ENCODE data around the gene VIPAS39.

Gene VIPAS39

DNA sequence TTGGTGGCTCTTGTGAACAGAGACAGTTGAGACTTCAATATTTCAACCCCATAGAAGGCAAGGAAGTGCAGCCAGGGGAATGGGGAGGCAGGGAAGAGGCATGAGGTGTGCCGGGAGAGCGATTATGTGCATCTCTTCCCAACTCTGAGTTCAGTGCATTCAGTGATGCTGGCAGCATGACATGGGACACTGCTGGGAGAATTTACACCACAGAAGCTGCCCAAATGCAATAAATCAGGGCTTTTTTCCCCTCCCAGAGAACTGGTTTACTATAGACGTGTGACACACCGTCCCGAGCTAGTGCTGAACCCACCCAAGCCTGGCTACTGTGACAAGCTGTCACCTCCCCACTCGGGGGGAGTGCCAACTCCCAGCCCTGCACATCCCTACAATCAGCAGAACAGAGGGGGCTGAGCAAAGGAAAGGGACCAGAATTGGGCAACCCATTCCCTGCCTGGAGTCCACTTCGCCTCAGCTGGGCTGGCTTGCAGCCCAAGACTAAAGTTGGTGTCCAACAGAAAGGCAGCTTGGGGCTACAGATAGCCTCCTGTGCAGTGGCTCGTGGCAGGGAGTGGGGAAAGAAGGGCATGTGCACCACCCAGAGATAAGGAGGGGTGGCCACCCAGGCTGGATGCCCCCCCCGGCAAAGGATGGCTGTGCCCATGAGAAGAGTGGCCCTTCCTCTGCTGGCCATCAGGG is 17.2 kb upstream of the VIPAS39 start:
- Histone ChIP-seq H3K9me3 (ENCODE audit: control insufficient read depth, insufficient read depth, low read depth, low read length) (no peaks in the 10 kb centered on the region), H3K27ac (ENCODE audit: extremely low read depth, low read depth, low read length) (no peak overlapping the region), H3K4me1 (ENCODE audit: control insufficient read depth, insufficient read depth, low read length) (no peaks in the 10 kb centered on the region), H3K36me3 (ENCODE audit: control insufficient read depth in 2 of 2, insufficient read depth in 1 of 2, low read length in 2 of 2) (peaks cover 0 to under 1% of the 10 kb centered on the region in 2 experiments; a peak in 1 of 3 replicates), H3K4me3 (ENCODE audit: low read depth, low read length) (no peak overlapping the region)
- ChIA-PET CTCF (no interaction called here), POLR2A (no interaction called here)
- TF ChIP-seq ZNF768 (tag by site-specific recombination; IDR thresholded peaks at IDR 0.05) (no peak), GFI1B (tag by site-specific recombination; IDR thresholded peaks at IDR 0.05) (no peak), ZNF155 (tag by site-specific recombination; IDR thresholded peaks at IDR 0.05) (no peak), ZNF514 (tag by site-specific recombination; IDR thresholded peaks at IDR 0.05) (no peak), ZNF274 (IDR thresholded peaks at IDR 0.05; ENCODE audit: low read length) (no peak), ZNF274 (tag by site-specific recombination; IDR thresholded peaks at IDR 0.05; ENCODE audit: borderline replicate concordance) (no peak), ZNF777 (tag by site-specific recombination; IDR thresholded peaks at IDR 0.05; ENCODE audit: borderline replicate concordance) (no peak), ZNF670 (tag by site-specific recombination; IDR thresholded peaks at IDR 0.05; ENCODE audit: low read depth) (no peak), ZNF776 (tag by site-specific recombination; IDR thresholded peaks at IDR 0.05; ENCODE audit: borderline replicate concordance) (no peak), ZNF26 (tag by site-specific recombination; IDR thresholded peaks at IDR 0.05) (no peak), ZNF146 (tag by site-specific recombination; IDR thresholded peaks at IDR 0.05) (no peak), ZNF394 (tag by site-specific recombination; IDR thresholded peaks at IDR 0.05; ENCODE audit: borderline replicate concordance) (no peak), ZNF561 (tag by site-specific recombination; IDR thresholded peaks at IDR 0.05; ENCODE audit: borderline replicate concordance) (no peak), ZBTB20 (tag by site-specific recombination; IDR thresholded peaks at IDR 0.05) (no peak)
- TF ChIP-seq, protein P1, sequence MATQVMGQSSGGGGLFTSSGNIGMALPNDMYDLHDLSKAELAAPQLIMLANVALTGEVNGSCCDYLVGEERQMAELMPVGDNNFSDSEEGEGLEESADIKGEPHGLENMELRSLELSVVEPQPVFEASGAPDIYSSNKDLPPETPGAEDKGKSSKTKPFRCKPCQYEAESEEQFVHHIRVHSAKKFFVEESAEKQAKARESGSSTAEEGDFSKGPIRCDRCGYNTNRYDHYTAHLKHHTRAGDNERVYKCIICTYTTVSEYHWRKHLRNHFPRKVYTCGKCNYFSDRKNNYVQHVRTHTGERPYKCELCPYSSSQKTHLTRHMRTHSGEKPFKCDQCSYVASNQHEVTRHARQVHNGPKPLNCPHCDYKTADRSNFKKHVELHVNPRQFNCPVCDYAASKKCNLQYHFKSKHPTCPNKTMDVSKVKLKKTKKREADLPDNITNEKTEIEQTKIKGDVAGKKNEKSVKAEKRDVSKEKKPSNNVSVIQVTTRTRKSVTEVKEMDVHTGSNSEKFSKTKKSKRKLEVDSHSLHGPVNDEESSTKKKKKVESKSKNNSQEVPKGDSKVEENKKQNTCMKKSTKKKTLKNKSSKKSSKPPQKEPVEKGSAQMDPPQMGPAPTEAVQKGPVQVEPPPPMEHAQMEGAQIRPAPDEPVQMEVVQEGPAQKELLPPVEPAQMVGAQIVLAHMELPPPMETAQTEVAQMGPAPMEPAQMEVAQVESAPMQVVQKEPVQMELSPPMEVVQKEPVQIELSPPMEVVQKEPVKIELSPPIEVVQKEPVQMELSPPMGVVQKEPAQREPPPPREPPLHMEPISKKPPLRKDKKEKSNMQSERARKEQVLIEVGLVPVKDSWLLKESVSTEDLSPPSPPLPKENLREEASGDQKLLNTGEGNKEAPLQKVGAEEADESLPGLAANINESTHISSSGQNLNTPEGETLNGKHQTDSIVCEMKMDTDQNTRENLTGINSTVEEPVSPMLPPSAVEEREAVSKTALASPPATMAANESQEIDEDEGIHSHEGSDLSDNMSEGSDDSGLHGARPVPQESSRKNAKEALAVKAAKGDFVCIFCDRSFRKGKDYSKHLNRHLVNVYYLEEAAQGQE (tag by site-specific recombination; IDR thresholded peaks at IDR 0.05) = no peak
- TF ChIP-seq, protein P2, sequence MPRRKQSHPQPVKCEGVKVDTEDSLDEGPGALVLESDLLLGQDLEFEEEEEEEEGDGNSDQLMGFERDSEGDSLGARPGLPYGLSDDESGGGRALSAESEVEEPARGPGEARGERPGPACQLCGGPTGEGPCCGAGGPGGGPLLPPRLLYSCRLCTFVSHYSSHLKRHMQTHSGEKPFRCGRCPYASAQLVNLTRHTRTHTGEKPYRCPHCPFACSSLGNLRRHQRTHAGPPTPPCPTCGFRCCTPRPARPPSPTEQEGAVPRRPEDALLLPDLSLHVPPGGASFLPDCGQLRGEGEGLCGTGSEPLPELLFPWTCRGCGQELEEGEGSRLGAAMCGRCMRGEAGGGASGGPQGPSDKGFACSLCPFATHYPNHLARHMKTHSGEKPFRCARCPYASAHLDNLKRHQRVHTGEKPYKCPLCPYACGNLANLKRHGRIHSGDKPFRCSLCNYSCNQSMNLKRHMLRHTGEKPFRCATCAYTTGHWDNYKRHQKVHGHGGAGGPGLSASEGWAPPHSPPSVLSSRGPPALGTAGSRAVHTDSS (tag by site-specific recombination; IDR thresholded peaks at IDR 0.05) = no peak
- TF ChIP-seq, protein P3, sequence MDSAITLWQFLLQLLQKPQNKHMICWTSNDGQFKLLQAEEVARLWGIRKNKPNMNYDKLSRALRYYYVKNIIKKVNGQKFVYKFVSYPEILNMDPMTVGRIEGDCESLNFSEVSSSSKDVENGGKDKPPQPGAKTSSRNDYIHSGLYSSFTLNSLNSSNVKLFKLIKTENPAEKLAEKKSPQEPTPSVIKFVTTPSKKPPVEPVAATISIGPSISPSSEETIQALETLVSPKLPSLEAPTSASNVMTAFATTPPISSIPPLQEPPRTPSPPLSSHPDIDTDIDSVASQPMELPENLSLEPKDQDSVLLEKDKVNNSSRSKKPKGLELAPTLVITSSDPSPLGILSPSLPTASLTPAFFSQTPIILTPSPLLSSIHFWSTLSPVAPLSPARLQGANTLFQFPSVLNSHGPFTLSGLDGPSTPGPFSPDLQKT (IDR thresholded peaks at IDR 0.05; ENCODE audit: borderline replicate concordance, low read depth, low read length) = no peak
- TF ChIP-seq, protein P4, sequence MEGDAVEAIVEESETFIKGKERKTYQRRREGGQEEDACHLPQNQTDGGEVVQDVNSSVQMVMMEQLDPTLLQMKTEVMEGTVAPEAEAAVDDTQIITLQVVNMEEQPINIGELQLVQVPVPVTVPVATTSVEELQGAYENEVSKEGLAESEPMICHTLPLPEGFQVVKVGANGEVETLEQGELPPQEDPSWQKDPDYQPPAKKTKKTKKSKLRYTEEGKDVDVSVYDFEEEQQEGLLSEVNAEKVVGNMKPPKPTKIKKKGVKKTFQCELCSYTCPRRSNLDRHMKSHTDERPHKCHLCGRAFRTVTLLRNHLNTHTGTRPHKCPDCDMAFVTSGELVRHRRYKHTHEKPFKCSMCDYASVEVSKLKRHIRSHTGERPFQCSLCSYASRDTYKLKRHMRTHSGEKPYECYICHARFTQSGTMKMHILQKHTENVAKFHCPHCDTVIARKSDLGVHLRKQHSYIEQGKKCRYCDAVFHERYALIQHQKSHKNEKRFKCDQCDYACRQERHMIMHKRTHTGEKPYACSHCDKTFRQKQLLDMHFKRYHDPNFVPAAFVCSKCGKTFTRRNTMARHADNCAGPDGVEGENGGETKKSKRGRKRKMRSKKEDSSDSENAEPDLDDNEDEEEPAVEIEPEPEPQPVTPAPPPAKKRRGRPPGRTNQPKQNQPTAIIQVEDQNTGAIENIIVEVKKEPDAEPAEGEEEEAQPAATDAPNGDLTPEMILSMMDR (tag by site-specific recombination; IDR thresholded peaks at IDR 0.05) = no peak

All from HEK293 (cell line).